ENCODE results near the gene PRKD2.

Gene PRKD2

DNA sequence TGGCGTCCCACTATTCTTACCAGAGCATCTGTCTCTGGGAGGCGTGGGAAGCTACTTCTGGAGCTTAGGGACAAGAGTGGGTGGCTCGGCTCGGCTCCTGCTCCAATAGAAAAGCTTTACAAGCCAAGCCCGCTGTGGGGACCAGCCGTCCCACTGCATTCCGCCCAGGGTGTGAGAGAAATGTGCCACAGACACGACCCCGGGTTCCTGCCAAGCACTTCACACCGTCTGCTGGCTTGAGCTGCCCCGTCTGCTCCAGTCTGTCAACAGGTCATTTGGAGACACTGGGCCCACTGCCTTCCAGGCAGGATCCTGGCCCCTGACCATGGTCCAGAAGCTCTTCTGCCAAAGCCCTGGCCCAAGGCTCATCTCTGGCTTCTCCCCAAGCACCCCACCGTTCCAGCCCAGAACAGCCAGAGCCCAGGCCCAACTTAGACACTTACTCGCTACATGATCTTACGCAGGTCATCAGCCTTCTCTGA is 22.4 kb upstream of the PRKD2 start:
- DNase-seq, result no peak

DNA sequence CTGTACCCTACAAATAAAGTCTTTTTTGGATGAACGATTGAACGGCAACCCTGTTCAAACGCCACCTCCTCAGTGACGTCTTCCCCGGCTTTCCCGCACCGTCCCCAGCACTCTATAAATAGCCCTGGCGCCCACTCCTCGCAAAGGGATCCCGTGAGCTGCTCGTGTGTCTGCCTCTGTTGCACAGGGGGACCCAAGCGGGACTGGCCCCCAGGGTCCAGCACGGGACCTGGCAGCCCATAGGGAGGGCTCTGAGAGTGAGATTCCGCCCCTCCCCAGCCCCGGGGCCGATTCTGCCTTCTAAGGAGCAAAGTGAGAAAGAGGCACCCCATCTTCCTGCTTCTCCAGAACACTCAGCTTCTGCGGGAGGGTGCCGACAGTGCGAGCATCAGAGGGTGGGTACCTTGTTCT is 20.9 kb upstream of the PRKD2 start:
- no peak for DNase-seq

DNA sequence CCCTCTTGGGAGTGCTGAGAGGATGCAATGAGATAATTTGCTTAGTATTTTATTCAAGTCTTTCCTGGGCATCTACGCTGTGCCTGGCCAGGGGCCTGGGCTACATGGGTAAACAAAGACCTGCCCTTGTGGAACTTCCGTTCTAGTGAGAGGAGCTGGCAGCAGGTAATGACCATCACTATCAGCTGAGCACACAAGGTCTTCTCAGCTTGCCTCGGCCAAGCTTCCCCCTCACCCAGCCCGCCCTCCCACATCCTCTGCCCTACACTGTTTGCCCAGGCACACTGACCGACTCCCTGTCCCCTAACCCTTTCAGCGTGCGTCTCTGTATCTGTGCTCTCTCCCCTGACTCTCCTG is 20.4 kb upstream of the PRKD2 start:
- DNase-seq, result no peak

DNA sequence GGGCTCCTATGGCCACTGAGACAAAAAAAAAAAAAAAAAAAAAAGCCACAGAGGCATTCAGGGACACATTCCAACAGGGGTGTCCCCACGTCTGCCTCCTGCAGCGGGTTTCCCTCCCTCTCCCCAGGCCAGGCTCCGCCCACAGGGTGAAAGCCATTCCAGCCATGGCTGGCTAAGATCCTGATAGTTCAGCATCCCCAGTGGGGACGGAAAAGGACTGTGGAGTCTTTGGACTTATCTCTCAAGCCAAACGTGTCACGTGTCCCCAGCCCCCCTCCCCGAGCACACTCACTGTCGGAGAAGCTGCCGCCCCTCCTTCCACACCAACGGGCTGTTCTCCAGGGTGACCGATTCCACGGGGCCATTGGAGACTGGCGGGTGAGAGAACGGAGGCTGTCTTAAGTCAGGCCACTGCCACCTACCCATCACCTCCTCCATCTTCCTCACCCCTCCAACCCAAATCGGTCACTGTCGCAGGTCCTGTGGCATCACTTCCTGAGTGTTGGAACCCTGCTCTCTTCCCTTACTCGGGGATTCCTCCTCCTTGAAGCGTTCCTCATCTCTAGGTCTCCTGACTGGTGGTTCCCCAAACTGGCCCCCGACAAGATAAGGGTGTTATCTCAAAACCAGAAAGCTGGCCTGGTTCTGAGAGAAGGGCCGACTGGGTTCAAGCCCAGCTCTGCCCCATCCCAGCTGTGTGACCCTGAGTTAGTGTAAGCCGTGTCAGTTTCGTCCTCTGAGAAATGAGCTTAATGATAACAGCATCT is 19.8 kb upstream of the PRKD2 start:
- DNase-seq, result no peak

DNA sequence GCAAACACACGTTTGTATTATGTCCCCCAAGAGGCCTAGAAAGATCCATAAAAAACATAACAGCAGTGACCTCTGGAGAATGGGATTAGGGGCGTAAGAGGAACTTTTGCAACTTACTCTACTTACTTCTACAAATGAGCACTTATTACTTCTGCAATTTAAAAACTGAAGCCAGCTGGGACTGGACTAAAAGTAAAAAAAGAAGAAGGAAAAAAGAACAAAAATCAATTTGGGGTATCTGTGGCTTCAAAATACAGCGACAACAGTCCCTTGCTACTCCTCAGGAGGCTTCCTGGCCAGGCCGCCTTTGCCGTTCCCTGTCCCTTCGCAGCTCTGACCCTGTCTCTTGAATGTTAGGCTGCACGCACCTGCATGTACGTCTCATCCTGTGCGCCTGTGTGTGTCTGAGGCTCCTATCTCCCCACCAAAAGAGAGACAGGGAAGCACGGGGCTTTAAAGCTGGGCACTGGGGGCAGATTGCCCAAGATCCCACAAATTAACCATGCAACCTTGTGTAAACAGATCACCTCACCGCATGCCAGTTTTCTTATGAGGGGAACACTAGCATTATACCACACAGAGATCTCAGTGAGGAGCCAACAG is 16.9 kb upstream of the PRKD2 start:
- DNase-seq, result no peak

DNA sequence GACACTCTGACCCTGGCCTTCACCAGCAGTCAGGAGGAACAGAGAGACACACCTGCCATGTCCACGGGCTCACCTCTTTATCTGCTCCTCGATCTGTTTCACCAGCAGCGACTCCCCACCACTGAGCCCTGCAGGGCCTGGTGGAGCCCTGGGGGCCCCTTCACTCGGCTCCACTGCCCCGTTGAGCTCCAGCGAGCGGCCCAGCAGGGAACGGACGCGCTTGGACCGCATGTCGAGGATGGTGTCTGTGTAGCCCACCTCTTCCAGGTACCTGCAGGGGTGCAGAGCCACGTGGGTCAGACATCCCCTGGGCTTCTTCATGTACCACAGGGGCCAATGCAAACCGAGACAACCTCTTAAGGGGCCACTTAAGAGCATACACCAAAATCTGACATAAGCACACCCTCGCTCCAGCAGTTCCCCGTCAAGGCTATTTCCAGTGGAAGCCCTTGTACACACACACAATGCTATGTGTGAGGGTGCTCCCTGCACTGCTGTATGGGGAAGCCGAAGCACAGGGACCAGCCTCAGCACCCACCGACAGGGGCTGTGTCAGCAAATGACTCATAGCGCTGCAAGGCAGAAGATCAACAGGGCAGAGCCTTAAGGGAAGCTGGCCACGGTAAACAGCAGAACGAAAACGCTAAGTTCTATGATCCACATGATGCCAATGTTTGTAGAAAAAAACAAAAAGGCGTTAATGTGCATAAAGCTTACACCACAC is 16.2 kb upstream of the PRKD2 start:
- DNase-seq, result no peak

DNA sequence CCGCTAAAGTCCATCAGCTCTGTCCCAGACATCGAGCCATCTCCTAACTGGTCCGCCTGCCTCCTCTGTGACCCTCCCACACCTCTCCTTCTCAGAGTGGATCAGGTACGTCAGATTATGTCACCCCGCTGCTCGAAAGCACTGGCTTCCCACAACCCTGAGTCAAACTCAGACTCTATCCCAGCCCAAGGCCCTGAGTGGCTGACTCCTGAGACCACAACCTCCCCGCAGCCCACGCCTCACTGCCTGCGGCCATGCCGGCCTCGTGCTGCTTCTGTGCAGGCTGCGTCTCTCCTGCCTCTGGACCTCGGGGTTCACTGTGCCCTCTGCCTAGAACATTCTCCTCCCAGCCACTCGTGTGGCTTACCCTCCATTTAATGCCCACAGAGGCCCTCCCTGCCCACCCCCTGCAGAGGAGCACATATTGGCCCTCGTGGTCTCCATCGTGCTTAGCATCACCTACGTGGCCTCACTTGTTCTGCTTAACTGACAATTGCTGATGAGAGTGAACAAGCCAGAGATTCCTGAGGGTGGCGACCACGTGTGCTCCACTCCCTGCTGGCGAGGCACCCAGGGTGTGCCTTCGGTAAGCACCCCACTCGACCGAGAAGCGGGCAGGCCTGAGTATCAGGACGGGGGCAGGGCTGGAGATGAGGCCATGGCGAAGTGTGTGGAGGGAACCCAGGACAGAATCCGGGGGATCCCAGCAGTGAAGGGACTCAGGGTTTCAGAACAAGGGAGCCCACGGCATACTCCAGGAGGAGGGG is 15.4 kb upstream of the PRKD2 start:
- DNase-seq, result no peak

DNA sequence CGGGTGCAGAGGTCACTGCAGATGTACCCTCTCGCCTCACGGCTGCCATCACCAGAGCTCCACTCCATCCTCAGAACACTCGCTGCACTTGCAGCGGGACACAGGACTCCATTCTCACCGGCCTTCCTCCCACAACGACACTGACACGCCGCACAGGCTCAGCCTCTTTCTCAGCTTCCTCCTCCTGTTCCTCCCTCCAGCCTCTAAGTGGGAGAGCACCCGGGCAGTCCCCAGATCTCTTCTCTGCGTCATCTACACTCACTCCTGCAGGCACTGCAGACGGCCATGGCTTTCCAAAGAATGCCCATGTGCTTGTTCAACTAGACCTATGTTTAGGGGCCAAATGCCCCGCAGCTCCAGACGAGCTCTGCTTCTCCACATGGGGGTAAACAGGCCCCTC is 14.7 kb upstream of the PRKD2 start:
- no peak for DNase-seq

DNA sequence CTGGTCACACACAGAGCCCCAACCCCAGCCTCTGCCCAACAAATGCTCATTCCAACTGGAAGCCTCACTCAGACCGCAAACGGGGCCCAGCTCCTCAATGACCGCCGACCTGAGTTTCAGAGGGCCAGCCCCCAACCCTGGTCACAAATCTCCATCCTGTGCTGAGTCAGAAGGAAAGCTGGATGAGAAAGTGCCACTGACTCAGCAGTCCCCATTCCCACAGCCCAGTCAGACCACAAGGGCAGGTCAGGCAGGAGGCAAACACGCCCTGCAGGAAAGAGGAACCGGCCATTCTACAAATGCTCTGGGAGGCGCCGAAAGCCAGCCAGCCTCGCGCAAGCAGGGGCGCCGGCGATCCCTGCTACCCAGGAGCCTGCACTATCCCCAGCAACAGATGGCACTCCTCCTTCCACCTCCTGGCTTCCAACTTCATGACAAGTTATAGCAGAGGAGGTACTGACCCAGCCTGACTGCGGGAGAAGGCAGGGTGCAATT is 14.1 kb upstream of the PRKD2 start:
- DNase-seq, result peak; percentile 84

DNA sequence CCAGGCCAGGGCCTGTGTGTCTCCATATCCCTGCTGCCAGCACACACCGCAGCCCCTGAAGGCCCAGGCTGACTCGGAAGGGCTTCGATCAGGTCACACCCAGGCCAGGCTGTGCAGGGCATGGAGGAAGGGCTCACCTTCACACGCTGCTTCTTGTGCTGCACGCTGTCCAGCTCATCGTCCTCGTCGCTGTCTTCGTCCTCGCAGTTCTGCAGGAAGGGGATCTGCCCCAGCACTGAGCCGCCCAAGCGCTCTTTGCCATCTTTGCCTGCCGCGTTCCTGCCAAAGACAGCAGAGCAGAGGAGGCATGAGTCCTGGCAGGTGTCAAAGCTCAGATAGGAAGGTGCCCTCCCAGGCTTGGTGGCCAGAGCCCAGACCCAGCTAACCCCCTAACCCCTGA is 13.7 kb upstream of the PRKD2 start:
- DNase-seq, result no peak

DNA sequence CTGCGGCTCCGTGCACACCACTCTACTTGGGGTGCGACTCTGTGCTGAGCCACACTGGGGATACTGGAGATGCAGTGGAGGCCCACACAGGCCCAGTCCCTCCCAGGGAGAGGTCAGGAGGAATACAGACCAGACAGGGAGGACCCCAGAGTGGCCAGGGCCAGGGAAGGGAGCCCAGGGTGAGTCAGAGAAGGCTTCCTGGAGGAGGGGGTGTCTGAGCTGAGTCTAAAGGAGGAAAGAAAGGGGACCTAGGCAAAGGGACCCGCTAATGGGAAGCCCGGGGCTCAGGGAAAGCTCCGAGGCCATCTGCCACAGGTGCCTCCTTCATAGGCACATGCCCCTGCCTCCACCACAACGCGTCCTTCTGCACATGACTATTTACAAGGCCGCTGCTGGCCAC is 13.3 kb upstream of the PRKD2 start:
- no peak for DNase-seq

DNA sequence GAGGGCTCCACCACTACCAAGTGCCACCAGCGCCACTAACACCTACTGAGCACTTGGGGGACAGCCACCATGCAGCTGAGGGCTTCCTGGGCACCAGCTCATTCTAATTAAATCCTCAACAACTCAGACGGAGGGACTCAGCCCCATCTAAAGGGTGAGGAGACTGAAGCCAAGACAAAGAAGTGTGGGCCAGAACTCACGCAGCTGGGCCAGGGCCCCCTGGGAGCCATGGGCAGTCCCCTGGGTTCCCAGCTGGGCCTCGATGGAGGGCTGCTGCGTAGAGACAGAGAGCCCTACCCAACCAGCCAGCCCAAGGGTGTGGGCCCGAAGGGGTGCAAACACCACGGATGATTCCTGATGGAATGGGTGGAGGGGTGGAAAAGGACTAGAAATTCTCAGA is 12.8 kb upstream of the PRKD2 start:
- no peak for DNase-seq

DNA sequence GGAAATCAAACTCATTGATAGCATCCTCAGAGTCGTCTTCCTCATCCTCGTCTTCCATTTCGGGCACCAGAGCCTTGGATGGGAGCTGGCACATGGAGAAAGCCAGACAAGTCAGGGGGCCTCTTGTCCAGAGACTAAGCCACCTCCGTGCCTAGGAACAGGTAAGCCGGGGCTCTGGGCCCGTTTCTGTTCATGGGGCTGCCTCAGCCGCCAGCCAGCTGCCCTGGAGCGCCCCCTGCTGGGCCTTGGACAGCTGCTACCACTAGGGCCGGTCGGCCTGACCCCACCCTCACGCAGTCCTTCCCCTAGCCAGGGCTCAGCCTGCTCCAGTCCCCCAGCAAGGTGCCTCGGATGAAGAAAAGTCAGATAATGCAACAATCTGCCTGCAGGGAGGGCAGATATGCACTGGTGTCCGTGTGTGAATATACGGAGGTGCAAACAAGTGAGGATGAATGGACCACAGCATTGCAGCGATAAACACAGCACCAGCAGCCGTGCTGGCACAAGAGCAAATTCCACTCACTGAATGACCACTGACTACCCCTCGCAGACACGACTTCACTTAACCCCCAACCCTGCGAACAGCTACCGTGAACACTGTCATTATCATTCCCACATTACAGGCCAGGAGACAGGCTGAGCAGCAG is 11.9 kb upstream of the PRKD2 start:
- DNase-seq, result peak; percentile 46

DNA sequence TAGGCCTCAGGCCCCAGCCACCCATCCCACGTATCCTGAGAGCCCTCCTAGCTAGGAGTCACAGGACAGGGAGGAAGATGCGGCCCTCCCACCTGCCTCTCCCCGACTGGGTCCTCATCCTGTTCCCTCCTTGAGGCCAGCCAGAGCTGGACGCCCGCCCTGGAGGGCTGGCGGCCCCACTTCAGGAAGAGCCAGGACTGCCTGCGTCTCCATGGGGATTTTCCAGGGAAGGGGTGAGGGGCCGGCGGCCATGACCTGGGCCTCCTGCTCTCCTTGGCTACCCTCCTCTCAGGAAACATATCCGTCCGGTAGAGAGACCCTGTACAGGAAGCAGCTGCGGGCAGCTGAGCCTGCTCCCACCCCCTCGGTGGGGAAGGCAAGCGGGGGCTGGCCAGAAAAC is 11.3 kb upstream of the PRKD2 start:
- no peak for DNase-seq

DNA sequence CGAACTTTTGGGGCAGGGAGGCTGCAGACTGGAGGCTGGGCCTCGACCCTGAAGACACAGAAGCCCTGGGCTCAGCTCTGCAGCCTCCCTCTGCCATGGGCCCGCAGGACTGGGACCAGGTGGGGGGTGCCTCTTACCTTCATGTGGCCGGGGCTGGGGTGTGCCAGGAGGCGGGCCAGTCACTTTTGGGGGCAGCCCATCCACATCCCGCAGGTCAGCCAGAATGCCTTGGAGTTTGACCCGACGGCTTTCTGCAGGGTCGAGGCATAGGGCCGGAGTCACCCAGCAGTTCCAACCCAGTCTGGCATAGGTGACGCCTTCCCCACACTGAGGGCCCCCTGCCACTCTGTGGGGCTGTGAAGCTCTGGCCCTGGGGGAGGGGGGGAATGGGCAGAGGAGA is 10.8 kb upstream of the PRKD2 start:
- no peak for DNase-seq

DNA sequence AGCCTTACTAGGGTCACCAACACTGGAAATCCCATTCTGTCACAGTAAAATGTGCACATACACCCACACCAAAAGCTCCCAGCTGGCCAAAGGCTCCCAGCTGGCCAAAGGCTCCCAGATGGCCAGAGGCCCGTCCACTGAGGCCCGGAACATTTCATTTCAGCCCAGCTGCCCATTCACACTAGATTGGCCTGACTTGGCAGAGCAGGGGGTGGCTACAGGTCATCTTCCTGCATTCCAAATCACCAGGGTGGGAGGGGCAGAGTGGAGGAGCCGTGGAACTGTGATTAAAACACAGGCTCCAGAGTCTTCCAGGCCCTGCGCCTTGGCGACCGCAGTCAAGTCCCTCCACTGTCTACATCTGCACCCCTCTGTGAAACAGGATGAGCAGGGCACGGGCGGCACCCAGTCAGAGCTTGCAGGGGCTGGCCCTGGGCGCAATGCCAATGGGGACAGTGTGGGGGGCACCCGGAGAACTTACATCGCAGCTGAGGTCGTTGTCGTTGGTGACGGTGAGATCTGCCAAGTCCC is 10.1 kb upstream of the PRKD2 start:
- DNase-seq, result no peak

DNA sequence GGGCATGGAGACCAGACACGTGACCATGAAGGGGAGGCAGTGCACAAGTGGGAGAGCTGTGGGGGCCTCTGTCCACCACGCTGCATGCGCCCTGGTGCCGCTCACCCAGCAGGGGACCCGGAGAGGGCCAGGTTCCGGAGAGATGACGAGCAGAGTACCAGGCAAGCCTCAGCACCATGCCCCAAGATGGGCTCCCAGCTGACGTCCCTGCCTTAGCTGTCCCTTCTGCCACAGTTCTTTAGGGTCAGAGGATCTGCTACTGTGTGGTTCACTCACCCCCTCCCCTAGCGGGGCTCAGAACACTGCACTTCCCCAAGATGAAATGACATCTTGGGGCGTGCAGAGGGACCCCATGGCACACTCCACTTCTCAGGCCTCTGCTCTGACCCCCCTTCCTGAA is 9.6 kb upstream of the PRKD2 start:
- DNase-seq, result no peak

DNA sequence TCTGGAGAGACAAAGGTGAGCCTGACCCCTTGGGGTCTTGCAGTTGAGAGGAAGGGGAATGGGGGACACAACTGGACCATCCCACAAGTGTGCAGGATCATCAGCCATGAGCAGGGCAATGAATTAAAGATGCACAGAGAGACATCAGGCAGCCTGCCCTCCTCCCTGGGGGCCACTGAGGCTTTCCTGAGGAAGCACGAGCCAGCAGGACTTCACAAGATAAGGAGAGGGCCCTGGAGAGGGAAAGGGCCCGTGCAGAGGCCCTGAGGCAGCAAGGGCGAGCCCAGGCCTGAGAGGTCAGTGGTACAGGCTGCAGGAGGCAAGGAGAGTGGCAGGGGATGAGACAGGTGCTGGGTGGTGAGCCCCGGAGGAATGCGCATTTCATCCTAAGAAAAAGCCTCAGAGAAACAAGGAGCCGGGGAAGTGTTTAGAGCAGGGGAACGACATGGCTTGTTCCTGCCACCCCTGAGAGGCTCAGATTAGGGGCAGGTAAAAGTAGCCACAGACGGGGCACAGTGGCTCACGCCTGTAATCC is 9.0 kb upstream of the PRKD2 start:
- DNase-seq, result no peak

DNA sequence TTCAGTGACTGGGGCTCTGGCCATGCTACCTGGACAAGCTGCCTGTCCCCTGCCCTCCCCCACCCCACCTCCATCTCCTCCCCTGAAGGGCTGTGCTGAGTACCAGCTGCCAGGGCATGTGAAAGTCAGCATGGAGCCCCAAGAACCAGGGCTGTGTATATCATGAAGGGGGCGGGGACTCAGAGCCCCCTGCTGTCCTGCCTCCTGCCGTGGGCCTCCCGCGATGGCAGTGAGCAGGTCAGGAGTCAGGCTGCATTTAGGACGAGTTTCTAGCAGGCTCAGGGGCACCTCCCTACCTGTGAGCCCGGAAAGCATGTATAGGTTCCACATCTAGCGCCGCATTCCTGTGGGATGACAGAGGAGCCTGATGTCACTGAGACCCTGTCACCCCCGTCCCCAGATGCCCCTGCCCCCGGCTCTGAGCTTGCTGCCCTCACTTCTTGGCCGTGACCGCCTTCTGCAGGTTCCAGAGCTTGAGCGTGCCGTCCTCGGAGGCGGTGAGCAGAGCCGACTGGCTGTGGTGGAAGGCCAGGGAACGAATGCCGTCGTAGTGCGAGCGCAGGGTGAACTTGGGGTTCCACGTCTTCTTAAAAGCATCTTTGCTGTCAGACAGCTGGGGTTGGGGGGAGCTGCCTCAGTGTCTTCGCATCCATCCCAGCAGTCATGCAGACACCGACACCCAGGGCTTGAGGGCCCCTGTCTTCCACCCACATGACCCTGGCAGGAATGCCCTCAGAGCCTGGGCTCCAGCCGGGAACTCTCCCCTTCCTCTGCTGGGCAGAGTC is 8.3 kb upstream of the PRKD2 start:
- DNase-seq, result no peak

DNA sequence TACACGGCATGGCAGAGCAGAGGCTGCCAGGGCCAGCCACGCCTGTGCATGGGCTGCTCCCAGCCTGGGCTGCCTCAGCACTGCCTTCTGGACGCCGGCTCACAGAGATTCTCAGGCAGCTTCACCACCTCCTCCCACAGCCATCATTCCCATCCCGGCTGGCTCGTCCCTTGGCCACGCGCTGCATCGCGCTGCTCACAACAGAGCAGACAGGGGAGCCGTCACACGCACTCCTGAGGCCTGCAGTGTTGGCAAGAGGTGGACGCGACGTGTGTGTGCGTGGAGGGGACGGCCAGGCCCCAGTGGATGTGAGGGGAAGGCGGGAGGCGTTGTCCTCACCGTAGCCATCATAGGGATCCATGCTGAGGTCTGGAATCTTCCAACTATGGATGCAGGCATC is 7.6 kb upstream of the PRKD2 start:
- no peak for DNase-seq

DNA sequence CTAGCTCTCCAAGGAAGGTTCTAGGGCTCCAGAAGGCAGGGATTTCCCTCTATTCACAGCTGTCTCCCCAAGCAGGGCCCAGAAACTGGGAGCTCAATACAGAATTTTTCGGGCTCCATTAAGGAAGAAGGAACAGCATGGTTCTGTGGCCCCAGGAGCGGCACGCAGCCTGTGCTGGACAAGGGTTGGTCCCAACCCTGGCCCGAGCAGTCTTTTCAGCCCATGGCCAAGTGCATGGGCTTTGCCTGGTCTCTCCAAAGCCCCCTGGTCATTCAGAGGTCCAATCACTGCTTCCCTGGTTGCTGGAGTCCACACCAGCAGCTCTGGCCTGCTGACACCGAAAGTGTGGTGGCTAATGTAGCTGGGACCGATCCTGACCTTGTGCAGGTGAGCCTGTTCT is 6.6 kb upstream of the PRKD2 start:
- DNase-seq, result no peak
